H7 (cell line): Measurements from ENCODE around the gene GFOD2. TPM values are rescaled to one million over a fixed set of nuclear protein-coding genes. Genes with fewer than 3 reads are reported as not detected.

Experiments used
- DNase-seq: peaks from one replicate; pipeline ENCODE4 v3.0.0; 2012
- H3K27me3 ChIP-seq: 2 replicates; pipeline ENCODE4 v1.6.0; 2011; ENCODE audit warnings: mild to moderate bottlenecking, low read length; ENCODE audit not compliant: control insufficient read depth, insufficient read depth
- H3K36me3 ChIP-seq: replicated peaks from 2 replicates; pipeline ENCODE4 v1.5.1; 2011; ENCODE audit warnings: low read length; ENCODE audit not compliant: control insufficient read depth, insufficient read depth
- H3K4me3 ChIP-seq: 2 replicates; pipeline ENCODE4 v1.5.1; 2011; ENCODE audit warnings: low read depth, mild to moderate bottlenecking, control low read depth, low read length, moderate library complexity; ENCODE audit not compliant: insufficient read depth
- total RNA-seq: library from RNA; depleted of rRNA; stranded (reverse); fragments of >200 nt; shearing (Covaris generic); gene quantifications from 2 replicates; pipeline ENCODE4 v1.2.3, GENCODE V29; 2014

GFOD2 gene
- total RNA-seq, 1 experiment from 2014 or later, result 26.2 TPM

DNA sequence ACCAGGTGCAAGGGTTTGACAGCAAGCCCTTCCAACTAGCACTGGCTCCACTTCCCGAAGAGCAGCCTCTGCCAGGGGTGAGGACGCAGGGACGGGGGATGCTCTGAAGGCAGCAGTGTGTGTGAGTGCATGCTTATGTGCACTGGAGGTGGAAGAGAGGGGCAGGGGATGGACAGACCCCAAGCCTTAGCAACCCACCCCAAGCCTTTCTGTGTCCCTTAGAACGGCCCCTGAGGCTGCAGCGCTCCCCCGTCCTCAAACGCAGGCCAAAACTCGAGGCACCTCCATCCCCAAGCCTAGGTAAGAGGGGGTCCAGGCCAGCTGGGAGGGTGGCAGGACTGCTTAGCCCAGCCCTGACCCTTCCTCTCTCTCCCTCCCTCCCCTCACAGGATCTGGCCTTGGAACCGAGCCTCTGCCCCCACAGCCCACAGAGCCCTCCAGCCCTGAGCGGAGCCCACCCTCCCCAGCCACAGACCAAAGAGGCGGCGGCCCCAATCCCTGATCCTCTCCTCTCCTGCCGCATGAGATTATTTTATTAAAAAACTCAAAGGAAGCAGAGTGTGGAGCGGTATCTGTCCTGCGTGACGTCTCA lies 62.0 kb downstream of the GFOD2 start:
- Histone ChIP-seq H3K36me3 (peaks cover 5% of the 10 kb centered on the region), H3K27me3 (peaks cover 45% of the 10 kb centered on the region), H3K4me3 (no peak overlapping the region)
- no peak for DNase-seq

DNA sequence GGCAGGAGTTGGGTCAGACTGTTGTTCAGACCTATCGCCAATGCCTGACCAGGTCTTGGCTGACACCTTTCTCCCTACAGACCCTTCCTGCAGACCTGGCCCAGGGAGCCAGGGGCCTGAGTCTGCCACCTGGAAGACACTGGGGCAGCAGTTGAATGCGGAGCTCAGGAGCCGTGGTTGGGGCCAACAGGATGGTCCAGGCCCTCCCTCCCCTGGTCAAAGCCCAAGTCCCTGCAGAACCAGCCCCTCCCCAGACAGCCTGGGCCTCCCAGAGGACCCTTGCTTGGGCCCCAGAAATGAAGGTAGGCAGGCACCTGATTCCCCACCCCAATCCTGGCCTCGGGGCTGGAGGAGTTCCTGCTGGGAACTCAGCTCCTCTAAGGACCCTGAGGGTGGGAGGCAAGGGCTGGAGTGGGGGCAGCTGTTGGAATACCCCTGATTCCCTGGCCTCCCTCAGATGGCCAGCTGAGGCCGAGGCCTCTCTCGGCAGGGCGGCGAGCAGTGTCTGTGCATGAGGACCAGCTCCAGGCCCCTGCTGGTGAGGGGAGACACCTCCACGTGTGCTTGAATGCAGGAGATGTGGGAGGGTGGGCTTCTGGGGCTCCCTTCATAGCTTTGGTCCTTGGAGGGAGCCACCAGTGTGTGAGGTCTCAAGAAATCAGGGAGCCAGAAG lies 62.6 kb downstream of the GFOD2 start:
- peaks cover 45% of the 10 kb centered on the region for H3K27me3 ChIP-seq
- H3K36me3 ChIP-seq, result peaks cover 7% of the 10 kb centered on the region
- H3K4me3 ChIP-seq, result no peak overlapping the region
- no peak for DNase-seq

DNA sequence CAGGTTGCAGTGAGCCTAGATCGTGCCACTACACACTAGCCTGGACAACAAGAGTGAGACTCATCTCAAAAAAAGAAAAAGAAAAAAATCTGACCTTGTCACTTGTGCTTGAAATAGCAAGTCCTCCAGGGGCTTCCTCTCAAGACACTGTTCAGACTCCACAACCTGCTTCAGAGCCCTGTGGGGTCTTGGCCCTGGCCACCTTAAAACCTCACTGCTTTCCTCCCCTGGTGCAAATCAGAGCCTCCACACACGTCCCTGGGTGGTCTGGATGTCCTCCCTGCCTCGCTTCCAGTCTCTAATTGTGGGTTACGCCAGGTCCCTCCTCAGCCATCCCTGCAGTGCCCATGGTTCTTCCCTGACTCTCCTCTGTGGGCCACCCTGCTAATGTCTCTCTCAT lies 63.8 kb downstream of the GFOD2 start:
- Histone ChIP-seq H3K4me3 (no peak overlapping the region), H3K36me3 (peaks cover 9% of the 10 kb centered on the region), H3K27me3 (peaks cover 53% of the 10 kb centered on the region)
- DNase-seq, result no peak

DNA sequence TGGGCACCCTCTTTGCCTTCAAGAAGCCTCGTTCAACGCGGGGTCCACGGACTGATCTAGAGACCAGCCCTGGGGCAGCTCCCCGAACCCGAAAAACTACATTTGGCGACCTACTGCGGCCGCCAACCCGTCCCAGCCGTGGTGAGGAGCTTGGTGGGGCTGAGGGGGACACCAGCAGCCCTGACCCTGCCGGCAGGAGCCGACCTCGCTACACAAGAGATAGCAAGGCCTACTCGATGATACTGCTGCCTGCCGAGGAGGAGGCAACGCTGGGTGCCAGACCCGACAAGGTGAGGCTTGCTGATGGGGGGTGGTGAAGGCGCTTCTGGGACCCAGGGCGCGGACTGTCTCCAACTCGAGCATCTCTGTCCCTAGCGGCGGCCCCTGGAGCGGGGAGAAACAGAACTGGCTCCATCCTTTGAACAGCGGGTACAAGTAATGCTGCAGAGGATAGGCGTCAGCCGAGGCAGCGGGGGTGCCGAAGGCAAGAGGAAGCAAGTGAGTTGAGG lies 64.7 kb downstream of the GFOD2 start:
- H3K27me3 ChIP-seq, result peaks cover 58% of the 10 kb centered on the region
- no peak overlapping the region for H3K4me3 ChIP-seq
- H3K36me3 ChIP-seq, result peaks cover 9% of the 10 kb centered on the region
- no peak for DNase-seq

DNA sequence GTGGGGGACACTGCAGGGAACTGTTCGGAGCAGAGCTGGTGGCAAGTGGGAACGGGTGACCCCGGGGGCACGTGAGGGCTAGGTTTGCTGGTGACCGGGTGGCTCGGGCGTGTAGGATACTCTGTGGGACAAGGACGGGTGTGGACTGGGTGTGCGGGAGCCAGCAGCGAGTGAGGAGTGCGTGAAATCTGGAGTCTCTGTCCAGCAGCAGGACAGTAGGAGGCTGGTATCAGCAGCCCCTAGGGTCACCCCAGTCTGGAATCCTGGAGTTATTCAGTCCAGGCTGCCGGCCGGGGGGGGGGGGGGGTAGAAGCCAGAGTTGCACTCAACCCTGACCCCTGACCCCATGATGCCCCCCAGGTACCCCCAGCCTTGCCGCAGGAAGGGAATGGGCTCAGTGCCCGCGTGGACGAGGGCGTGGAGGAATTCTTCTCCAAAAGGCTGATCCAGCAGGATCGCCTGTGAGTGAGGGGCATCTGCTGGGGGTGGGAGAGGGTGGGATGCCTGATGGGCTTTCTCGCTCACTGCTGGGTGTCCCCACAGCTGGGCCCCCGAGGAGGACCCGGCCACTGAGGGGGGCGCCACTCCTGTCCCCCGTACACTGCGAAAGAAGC lies 65.2 kb downstream of the GFOD2 start:
- no peak overlapping the region; the same call in 1 of the 2 replicates for H3K4me3 ChIP-seq
- peaks cover 9% of the 10 kb centered on the region for H3K36me3 ChIP-seq
- DNase-seq, result peak; percentile 79
- peaks cover 58% of the 10 kb centered on the region for H3K27me3 ChIP-seq

DNA sequence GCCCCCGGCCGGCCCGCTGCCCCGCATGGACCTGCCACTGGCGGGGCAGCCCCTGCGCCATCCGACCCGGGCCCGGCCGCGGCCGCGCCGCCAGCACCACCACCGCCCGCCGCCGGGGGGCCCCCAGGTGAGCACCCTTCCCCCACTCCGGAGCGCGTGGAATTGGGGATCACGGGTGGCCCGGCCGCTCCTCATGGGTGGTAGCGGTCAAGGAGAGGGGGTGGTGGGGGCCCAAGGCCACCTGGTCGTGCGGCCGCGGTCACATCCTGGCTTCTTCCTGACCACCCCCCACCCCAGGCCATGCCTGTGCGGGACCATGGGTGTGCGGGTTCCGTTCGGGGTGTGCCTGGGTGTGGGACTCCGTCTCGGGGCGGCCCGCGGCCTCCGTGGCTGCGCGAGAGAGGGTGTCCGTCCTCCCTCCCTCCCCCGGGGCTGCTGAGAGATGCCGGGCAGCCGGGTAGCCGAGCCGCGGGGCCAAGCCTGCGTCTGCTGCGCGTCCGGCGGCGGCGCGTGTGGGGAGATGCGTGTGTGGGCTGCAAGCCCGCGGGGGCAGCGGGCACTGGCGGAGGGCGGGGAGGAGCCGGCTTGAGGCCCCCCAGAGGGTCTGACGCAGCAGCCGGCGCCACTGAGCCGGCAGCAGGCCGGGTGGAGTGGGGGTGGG lies 65.9 kb downstream of the GFOD2 start:
- Histone ChIP-seq H3K27me3 (peaks cover 65% of the 10 kb centered on the region), H3K36me3 (peaks cover 9% of the 10 kb centered on the region), H3K4me3 (peak overlapping the region; percentile 46)
- DNase-seq, result peak; percentile 86

DNA sequence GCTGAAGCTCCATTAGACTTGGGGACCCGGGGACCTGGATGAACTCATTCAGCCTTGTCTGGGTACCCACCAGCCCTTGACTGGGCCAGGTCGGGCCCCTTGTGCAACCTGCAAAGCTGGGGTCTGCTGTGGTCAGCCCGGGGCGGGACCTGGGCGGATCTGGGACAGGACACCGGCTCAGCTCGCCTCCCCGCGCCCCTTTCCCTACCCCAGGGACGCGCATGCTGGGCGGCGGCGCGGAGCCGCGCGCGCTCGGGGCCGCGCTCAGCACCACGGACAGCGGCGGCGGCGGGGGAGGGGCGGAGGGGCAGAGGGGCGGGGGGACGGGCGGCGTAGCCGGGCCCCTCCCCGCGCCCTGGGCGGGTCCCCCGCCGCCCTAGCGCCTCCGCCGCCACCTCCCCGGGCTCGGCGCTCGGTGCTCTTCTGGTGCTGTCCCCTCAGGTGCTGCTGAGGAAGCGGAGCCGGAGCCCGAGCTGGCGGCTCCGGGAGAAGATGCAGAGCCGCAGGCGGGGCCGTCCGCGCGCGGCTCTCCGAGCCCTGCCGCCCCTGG lies 66.5 kb downstream of the GFOD2 start:
- peak; percentile 100 for DNase-seq
- Histone ChIP-seq H3K27me3 (peaks cover 71% of the 10 kb centered on the region), H3K36me3 (peaks cover 8% of the 10 kb centered on the region), H3K4me3 (peak overlapping the region; percentile 46; the same call in 1 of the 2 replicates)

DNA sequence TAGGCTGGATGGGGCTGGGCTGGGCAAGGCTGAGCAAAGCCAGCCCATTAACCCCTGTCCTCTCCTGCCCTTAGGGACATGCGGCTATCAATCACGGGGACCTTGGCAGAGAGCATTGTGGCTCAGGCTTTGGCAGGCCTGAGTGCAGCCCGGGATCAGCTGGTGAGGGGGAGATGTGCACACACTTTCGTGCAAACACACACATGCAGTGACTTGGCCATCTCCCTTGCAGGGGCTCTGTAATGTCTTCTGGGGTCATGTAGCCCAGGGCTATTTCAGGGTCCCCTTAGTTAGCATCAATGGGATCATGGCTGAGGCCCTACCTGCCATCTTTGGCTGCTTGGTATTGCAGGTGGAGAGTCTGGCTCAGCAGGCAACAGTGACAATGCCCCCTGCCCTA lies 67.3 kb downstream of the GFOD2 start:
- Histone ChIP-seq H3K27me3 (peaks cover 79% of the 10 kb centered on the region), H3K36me3 (peaks cover 5% of the 10 kb centered on the region), H3K4me3 (no peak overlapping the region)
- no peak for DNase-seq

DNA sequence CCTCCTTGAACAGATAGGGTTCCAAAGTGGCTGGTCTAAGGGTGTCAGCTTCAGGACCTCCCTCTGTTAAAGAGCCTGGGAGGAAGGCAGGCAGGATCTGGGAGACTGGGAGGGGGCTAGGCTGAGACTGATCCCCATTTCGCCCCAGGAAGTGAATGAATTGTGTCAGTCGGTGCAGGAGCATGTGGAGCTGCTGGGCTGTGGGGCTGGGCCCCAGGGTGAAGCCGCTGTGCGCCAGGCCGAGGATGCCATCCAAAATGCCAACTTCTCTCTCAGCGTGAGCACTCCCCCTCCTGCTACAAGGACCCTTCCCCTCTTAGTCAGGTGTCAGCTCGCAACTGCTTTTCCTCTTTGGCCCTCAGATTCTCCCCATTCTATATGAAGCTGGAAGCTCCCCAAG lies 68.1 kb downstream of the GFOD2 start:
- Histone ChIP-seq H3K27me3 (peaks cover 83% of the 10 kb centered on the region), H3K4me3 (no peak overlapping the region), H3K36me3 (peaks cover 5% of the 10 kb centered on the region)
- DNase-seq, result no peak

DNA sequence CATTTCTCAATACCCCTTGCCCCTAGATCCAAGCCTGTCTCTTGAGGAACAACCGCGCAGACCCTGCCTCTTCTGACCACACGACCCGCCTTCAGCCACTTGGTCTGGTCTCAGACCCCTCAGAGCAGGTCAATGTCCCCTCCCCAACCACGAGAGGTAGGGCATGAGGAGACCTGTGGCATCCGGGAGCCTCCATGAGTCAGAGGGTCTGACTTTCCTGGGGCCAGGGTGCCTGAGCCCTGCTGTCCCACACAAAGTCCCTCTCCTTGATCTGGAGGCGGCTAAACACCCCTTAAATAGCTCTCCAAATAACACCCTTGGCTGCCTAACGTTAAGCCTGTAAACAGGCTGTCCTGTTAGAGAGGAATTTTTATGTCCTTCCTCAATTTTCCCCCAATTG lies 69.1 kb downstream of the GFOD2 start:
- Histone ChIP-seq H3K27me3 (peaks cover 87% of the 10 kb centered on the region), H3K36me3 (peaks cover 5% of the 10 kb centered on the region), H3K4me3 (no peak overlapping the region)
- DNase-seq, result no peak

DNA sequence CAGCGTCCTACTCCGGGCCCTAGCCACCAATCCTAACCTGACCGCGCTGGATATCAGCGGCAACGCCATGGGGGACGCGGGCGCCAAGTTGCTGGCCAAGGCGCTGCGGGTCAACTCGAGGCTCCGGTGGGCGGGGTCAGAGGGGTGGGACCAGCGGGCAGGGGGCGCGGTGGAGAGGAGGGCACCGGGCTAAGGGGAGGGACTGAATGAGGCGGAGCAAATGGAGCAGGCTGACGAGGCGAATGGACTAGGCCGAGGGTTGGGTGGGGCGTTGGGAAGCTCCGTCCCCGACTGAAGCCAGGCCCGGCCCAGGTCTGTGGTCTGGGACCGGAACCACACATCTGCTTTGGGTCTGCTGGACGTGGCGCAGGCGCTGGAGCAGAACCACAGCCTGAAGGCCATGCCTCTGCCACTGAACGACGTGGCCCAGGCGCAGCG lies 69.6 kb downstream of the GFOD2 start:
- H3K36me3 ChIP-seq, result peaks cover 4% of the 10 kb centered on the region
- DNase-seq, result peak; percentile 99
- H3K4me3 ChIP-seq, result peak overlapping the region; percentile 9; the same call in 1 of the 2 replicates
- H3K27me3 ChIP-seq, result peaks cover 83% of the 10 kb centered on the region

DNA sequence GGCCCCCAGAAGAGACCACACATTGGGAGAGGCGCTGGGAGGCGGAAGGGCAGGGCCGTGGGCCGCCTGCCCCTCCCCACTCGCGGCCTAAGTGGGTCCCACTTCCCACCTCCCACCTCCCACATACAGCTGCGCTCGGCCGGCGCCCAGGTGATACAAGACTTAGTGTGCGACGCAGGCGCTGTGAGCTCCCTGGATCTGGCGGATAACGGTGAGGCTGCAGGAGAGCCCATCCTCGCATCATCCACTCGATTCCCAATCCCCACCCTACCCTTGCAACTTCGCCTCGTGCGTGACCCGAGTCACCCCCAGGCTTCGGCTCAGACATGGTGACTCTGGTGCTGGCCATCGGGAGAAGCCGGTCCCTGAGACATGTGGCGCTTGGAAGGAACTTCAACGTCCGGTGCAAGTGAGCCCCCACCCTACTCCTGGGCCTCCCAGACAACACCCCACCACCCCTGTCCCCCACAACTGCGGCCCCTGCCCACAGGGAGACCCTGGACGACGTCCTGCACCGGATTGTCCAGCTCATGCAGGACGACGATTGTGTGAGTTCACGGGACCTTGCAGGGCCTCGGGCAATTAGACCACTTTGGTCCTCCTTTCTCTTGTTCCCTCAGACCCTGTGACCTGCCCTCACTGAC lies 70.2 kb downstream of the GFOD2 start:
- no peak overlapping the region for H3K4me3 ChIP-seq
- H3K36me3 ChIP-seq, result peaks cover 4% of the 10 kb centered on the region
- peaks cover 80% of the 10 kb centered on the region for H3K27me3 ChIP-seq
- peak; percentile 64 for DNase-seq

DNA sequence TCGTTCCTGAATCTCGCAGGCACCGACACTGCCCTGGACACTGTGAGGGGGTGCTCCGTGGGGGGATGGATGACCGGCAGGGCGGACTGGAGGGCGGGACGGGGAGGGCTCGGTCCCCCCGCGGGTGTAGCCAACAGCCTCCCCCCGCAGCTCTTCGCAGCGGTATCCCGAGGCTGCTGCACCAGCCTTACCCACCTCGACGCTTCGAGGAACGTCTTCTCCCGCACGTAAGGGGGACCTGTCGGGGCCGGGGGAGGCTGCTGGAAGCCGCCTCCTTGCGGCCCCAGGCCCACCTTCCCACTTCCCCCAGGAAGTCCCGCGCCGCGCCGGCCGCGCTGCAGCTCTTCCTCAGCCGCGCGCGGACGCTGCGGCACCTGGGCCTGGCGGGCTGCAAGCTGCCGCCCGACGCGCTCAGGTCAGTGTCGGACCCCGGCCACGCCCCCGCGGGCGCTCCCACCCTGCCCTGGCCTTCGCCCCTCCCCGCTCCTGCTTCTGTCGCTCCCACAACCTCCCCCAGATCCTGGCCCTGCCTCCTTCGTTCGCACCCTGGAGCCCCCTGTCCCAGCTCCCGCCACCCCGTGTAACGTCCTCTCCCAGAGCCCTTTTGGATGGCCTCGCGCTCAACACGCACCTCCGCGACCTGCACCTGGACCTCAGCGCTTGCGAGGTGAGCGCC lies 70.9 kb downstream of the GFOD2 start:
- peaks cover 4% of the 10 kb centered on the region for H3K36me3 ChIP-seq
- DNase-seq, result peak; percentile 65
- H3K27me3 ChIP-seq, result peaks cover 74% of the 10 kb centered on the region
- H3K4me3 ChIP-seq, result no peak overlapping the region
